Activated CD8-positive, alpha-beta memory T cell treated with anti-CD3 and anti-CD28 coated beads, Interleukin-2, amount 10 ng/mL, durations not matched to agents 7 days and 5 days (primary cell): Measurements from ENCODE around the gene AIF1L. TPM values are rescaled to one million over a fixed set of nuclear protein-coding genes. Genes with fewer than 3 reads are reported as not detected.

Experiments used
- ATAC-seq: fragments of 150-1000 bp; cut with Tn5 transposase; one replicate; pipeline ENCODE4 v1.10.0; 2021; ENCODE audit warnings: moderate library complexity
- CTCF ChIA-PET: fragments of 350-600 bp; sonication (Branson Sonifier 250); formaldehyde crosslinking; loops from one replicate; lab custom pipeline; 2021; ENCODE audit warnings: antibody characterized with exemption; lab: Charles Lee
- DNase-seq: peaks from one replicate; pipeline ENCODE4 v3.0.0-alpha.2; 2020
- H3K27ac Mint-ChIP-seq: one replicate; pipeline ENCODE4 v1.8.0; 2021; ENCODE audit warnings: mild to moderate bottlenecking, mixed read lengths
- H3K27me3 Mint-ChIP-seq: one replicate; pipeline ENCODE4 v1.8.0; 2021; ENCODE audit warnings: mixed read lengths
- H3K36me3 Mint-ChIP-seq: one replicate; pipeline ENCODE4 v1.8.0; 2021; ENCODE audit warnings: mild to moderate bottlenecking, mixed read lengths
- H3K4me1 Mint-ChIP-seq: one replicate; pipeline ENCODE4 v1.8.0; 2021; ENCODE audit warnings: mixed read lengths
- H3K4me3 Mint-ChIP-seq: one replicate; pipeline ENCODE4 v1.8.0; 2021; ENCODE audit warnings: mild to moderate bottlenecking, moderate library complexity, mixed read lengths
- H3K9me3 Mint-ChIP-seq: one replicate; pipeline ENCODE4 v1.8.0; 2022; ENCODE audit warnings: low read depth, mixed read lengths
- total RNA-seq, 2 experiments: library from RNA; stranded (reverse); gene quantifications; one replicate each; pipeline ENCODE4 v1.2.3, GENCODE V29; 2021

Gene AIF1L
- total RNA-seq, result under 1 TPM; 0.12 to 0.23 TPM

- peaks cover 40% of the 10 kb centered on the region for H3K27me3 Mint-ChIP-seq
- peaks cover 8% of the 10 kb centered on the region for H3K4me1 Mint-ChIP-seq
- DNase-seq (no peak), ATAC-seq (peak; percentile 38)
- CTCF ChIA-PET, result interaction anchor here (0.7 kb wide), 1 partner anchor 14 kb away, joined by 3 read pairs; no protein-coding TSS in a partner anchor
- no peaks in the 10 kb centered on the region for H3K9me3 Mint-ChIP-seq
- no peaks in the 10 kb centered on the region for H3K36me3 Mint-ChIP-seq
- peak within 1 kb of the TSS; percentile 22 for H3K4me3 Mint-ChIP-seq
- no peak within 1 kb of the TSS for H3K27ac Mint-ChIP-seq
These were observed at the start of gene AIF1L for GRCh38 chr9:131096269-131097125. TSS of gene AIF1L (plus strand) at chr9:131096531. CDS start at chr9:131096630, 99 bp downstream.

GRCh38 chr9:131046581-131047202 lies 49.6 kb upstream of the AIF1L start:
- DNase-seq (peak; percentile 76), ATAC-seq (peak; percentile 93)
- CTCF ChIA-PET, result interaction anchor here (0.5 to 4.9 kb wide), 51 partner anchors 9 to 941 kb away, joined by 3 to 44 read pairs (median 4); no protein-coding TSS in a partner anchor
- H3K27ac Mint-ChIP-seq, result no peak overlapping the region
- H3K4me3 Mint-ChIP-seq, result no peak overlapping the region
- H3K9me3 Mint-ChIP-seq, result no peaks in the 10 kb centered on the region
- no peaks in the 10 kb centered on the region for H3K36me3 Mint-ChIP-seq
- peaks cover 4% of the 10 kb centered on the region for H3K27me3 Mint-ChIP-seq
- peaks cover 2% of the 10 kb centered on the region for H3K4me1 Mint-ChIP-seq

GRCh38 chr9:131048332-131048731 lies 48.0 kb upstream of the AIF1L start:
- Mint-ChIP-seq H3K27ac (no peak overlapping the region), H3K9me3 (no peaks in the 10 kb centered on the region), H3K4me3 (no peak overlapping the region), H3K27me3 (peaks cover 4% of the 10 kb centered on the region), H3K36me3 (no peaks in the 10 kb centered on the region), H3K4me1 (peaks cover 2% of the 10 kb centered on the region)
- DNase-seq, result no peak
- CTCF ChIA-PET, result interaction anchor here (0.6 to 4.9 kb wide), 4 partner anchors 9 to 517 kb away, joined by 3 to 44 read pairs (median 19); no protein-coding TSS in a partner anchor
- ATAC-seq, result no peak

GRCh38 chr9:131048820-131049219 lies 47.5 kb upstream of the AIF1L start:
- CTCF ChIA-PET, result interaction anchor here (0.6 to 4.9 kb wide), 3 partner anchors 9 to 266 kb away, joined by 3 to 44 read pairs (median 5); no protein-coding TSS in a partner anchor
- no peak overlapping the region for H3K27ac Mint-ChIP-seq
- ATAC-seq, result no peak
- DNase-seq, result no peak
- H3K4me3 Mint-ChIP-seq, result no peak overlapping the region
- H3K27me3 Mint-ChIP-seq, result peaks cover 4% of the 10 kb centered on the region
- H3K9me3 Mint-ChIP-seq, result no peaks in the 10 kb centered on the region
- peaks cover 2% of the 10 kb centered on the region for H3K4me1 Mint-ChIP-seq
- no peaks in the 10 kb centered on the region for H3K36me3 Mint-ChIP-seq

- CTCF ChIA-PET, result interaction anchor here (1.4 to 4.9 kb wide), 2 partner anchors 8 to 184 kb away, joined by 5 to 44 read pairs; no protein-coding TSS in a partner anchor
- ATAC-seq (no peak), DNase-seq (no peak)
- Mint-ChIP-seq H3K27me3 (peaks cover 5% of the 10 kb centered on the region), H3K4me3 (no peak overlapping the region), H3K9me3 (no peaks in the 10 kb centered on the region), H3K27ac (no peak overlapping the region), H3K4me1 (peaks cover 2% of the 10 kb centered on the region), H3K36me3 (no peaks in the 10 kb centered on the region)
These were observed 46.3 kb upstream of the AIF1L start for GRCh38 chr9:131049829-131050715.

- CTCF ChIA-PET, result no interaction called here
- H3K9me3 Mint-ChIP-seq, result no peaks in the 10 kb centered on the region
These were observed 45.5 kb upstream of the AIF1L start for GRCh38 chr9:131050831-131051230.

GRCh38 chr9:131051592-131052517 lies 44.5 kb upstream of the AIF1L start:
- peaks cover 6% of the 10 kb centered on the region for H3K27me3 Mint-ChIP-seq
- no peaks in the 10 kb centered on the region for H3K4me1 Mint-ChIP-seq
- ATAC-seq (no peak), DNase-seq (no peak)
- H3K4me3 Mint-ChIP-seq, result no peak overlapping the region
- CTCF ChIA-PET, result no interaction called here
- H3K27ac Mint-ChIP-seq, result no peak overlapping the region
- H3K36me3 Mint-ChIP-seq, result no peaks in the 10 kb centered on the region
- no peaks in the 10 kb centered on the region for H3K9me3 Mint-ChIP-seq

More at GRCh38 chr9:131050831-131051230, 45.5 kb upstream of the AIF1L start:
- no peak overlapping the region for H3K4me3 Mint-ChIP-seq
- DNase-seq (no peak), ATAC-seq (no peak)
- peaks cover 6% of the 10 kb centered on the region for H3K27me3 Mint-ChIP-seq
- no peak overlapping the region for H3K27ac Mint-ChIP-seq
- H3K36me3 Mint-ChIP-seq, result no peaks in the 10 kb centered on the region
- peaks cover 2% of the 10 kb centered on the region for H3K4me1 Mint-ChIP-seq

GRCh38 chr9:131053896-131054295 lies 42.4 kb upstream of the AIF1L start:
- no peaks in the 10 kb centered on the region for H3K9me3 Mint-ChIP-seq
- CTCF ChIA-PET, result interaction anchor here (0.7 to 1.7 kb wide), 2 partner anchors 9 to 25 kb away, joined by 3 read pairs; no protein-coding TSS in a partner anchor

GRCh38 chr9:131056781-131057506 lies 39.4 kb upstream of the AIF1L start:
- Mint-ChIP-seq H3K9me3 (no peaks in the 10 kb centered on the region), H3K27me3 (peaks cover 2% of the 10 kb centered on the region), H3K4me3 (no peak overlapping the region), H3K27ac (no peak overlapping the region), H3K36me3 (no peaks in the 10 kb centered on the region), H3K4me1 (no peaks in the 10 kb centered on the region)
- DNase-seq, result no peak
- CTCF ChIA-PET, result interaction anchor here (0.6 to 5.4 kb wide), 17 partner anchors 8 to 764 kb away, joined by 3 to 44 read pairs (median 5); partner anchors contain the start of gene NUP214
- no peak for ATAC-seq

More at GRCh38 chr9:131053896-131054295, 42.4 kb upstream of the AIF1L start:
- Mint-ChIP-seq H3K36me3 (no peaks in the 10 kb centered on the region), H3K27me3 (peaks cover 6% of the 10 kb centered on the region), H3K4me1 (no peaks in the 10 kb centered on the region), H3K27ac (no peak overlapping the region), H3K4me3 (no peak overlapping the region)
- no peak for DNase-seq
- no peak for ATAC-seq

GRCh38 chr9:131060900-131061630 lies 35.3 kb upstream of the AIF1L start:
- H3K9me3 Mint-ChIP-seq, result no peaks in the 10 kb centered on the region
- no peaks in the 10 kb centered on the region for H3K27me3 Mint-ChIP-seq
- no peaks in the 10 kb centered on the region for H3K36me3 Mint-ChIP-seq
- DNase-seq, result no peak
- CTCF ChIA-PET, result interaction anchor here (0.8 to 1.5 kb wide), 3 partner anchors 14 to 276 kb away, joined by 3 to 4 read pairs (median 4); no protein-coding TSS in a partner anchor
- H3K4me1 Mint-ChIP-seq, result no peaks in the 10 kb centered on the region
- no peak overlapping the region for H3K27ac Mint-ChIP-seq
- H3K4me3 Mint-ChIP-seq, result no peak overlapping the region
- ATAC-seq, result no peak

- no peaks in the 10 kb centered on the region for H3K27me3 Mint-ChIP-seq
- no peaks in the 10 kb centered on the region for H3K4me1 Mint-ChIP-seq
- no peak overlapping the region for H3K4me3 Mint-ChIP-seq
- H3K9me3 Mint-ChIP-seq, result no peaks in the 10 kb centered on the region
- no peak overlapping the region for H3K27ac Mint-ChIP-seq
- CTCF ChIA-PET, result interaction anchor here (0.6 kb wide), 1 partner anchor 9 kb away, joined by 3 read pairs; no protein-coding TSS in a partner anchor
- DNase-seq (no peak), ATAC-seq (no peak)
- no peaks in the 10 kb centered on the region for H3K36me3 Mint-ChIP-seq
These were observed 33.4 kb upstream of the AIF1L start for GRCh38 chr9:131062969-131063368.
